SK-N-SH treated with all-trans-retinoic acid at 6 μM for 48 hours (cell line): ENCODE results near the gene HEPACAM2.

Source experiments
- ARNTL ChIP-seq: fragments of 450-650 bp; formaldehyde crosslinking; IDR thresholded peaks from 2 replicates; pipeline ENCODE4 v1.5.0; 2020; ENCODE audit warnings: low read depth, mild to moderate bottlenecking, moderate library complexity, borderline replicate concordance
- CREB5 ChIP-seq: fragments of 250-450 bp; sonication (Bioruptor Pico); IDR thresholded peaks from 2 replicates; pipeline ENCODE4 v1.5.1; 2020; ENCODE audit warnings: low read depth, mild to moderate bottlenecking, moderate library complexity
- CSRNP3 ChIP-seq: fragments of 250-450 bp; sonication (Bioruptor Pico); IDR thresholded peaks from 2 replicates; pipeline ENCODE4 v1.5.1; 2021; ENCODE audit warnings: mild to moderate bottlenecking, moderate library complexity
- ESRRG ChIP-seq: fragments of 250-450 bp; sonication (Bioruptor Pico); IDR thresholded peaks from 2 replicates; pipeline ENCODE4 v1.6.1; 2021; ENCODE audit warnings: mild to moderate bottlenecking
- GLIS3 ChIP-seq: fragments of 250-450 bp; sonication (Bioruptor Pico); IDR thresholded peaks from 2 replicates; pipeline ENCODE4 v1.5.0; 2020; ENCODE audit warnings: mild to moderate bottlenecking, moderate library complexity
- PATZ1 ChIP-seq: fragments of 250-450 bp; sonication (Bioruptor Pico); IDR thresholded peaks from 2 replicates; pipeline ENCODE4 v1.8.0; 2020; ENCODE audit warnings: mild to moderate bottlenecking, moderate library complexity, borderline replicate concordance
- POU6F1 ChIP-seq: fragments of 250-450 bp; sonication (Bioruptor Pico); IDR thresholded peaks from 2 replicates; pipeline ENCODE4 v1.8.0; 2021; ENCODE audit warnings: low read depth, mild to moderate bottlenecking, moderate library complexity, borderline replicate concordance
- RARB ChIP-seq: fragments of 250-450 bp; sonication (Bioruptor Pico); IDR thresholded peaks from 2 replicates; pipeline ENCODE4 v1.8.0; 2021; ENCODE audit warnings: mild to moderate bottlenecking, moderate library complexity
- SNAI2 ChIP-seq: fragments of 250-450 bp; sonication (Bioruptor Pico); IDR thresholded peaks from 2 replicates; pipeline ENCODE4 v1.5.0; 2020; ENCODE audit warnings: mild to moderate bottlenecking, moderate library complexity
- TCF4 ChIP-seq: fragments of 250-450 bp; sonication (Bioruptor Pico); IDR thresholded peaks from 2 replicates; pipeline ENCODE4 v1.8.0; 2021; ENCODE audit warnings: mild to moderate bottlenecking, moderate library complexity, borderline replicate concordance
- TOX ChIP-seq: fragments of 250-450 bp; sonication (Bioruptor Pico); IDR thresholded peaks from 2 replicates; pipeline ENCODE4 v1.8.0; 2021; ENCODE audit warnings: mild to moderate bottlenecking, moderate library complexity, borderline replicate concordance
- ZFP3 ChIP-seq: fragments of 250-450 bp; sonication (Bioruptor Pico); IDR thresholded peaks from 2 replicates; pipeline ENCODE4 v1.5.0; 2020; ENCODE audit warnings: mild to moderate bottlenecking, moderate library complexity
- ZFP30 ChIP-seq: fragments of 450-650 bp; formaldehyde crosslinking; IDR thresholded peaks from 2 replicates; pipeline ENCODE4 v1.5.0; 2022; ENCODE audit warnings: mild to moderate bottlenecking, moderate library complexity
- ZNF70 ChIP-seq: fragments of 450-650 bp; formaldehyde crosslinking; IDR thresholded peaks from 2 replicates; pipeline ENCODE4 v1.5.0; 2020; ENCODE audit warnings: mild to moderate bottlenecking, moderate library complexity

- no peak for TF ChIP-seq TOX
- no peak for TF ChIP-seq ZNF70 (CRISPR knock-in tag)
- no peak for TF ChIP-seq TCF4 (CRISPR knock-in tag)
- TF ChIP-seq ESRRG (CRISPR knock-in tag): no peak
- no peak for TF ChIP-seq ZFP30 (CRISPR knock-in tag)
- TF ChIP-seq CREB5 (CRISPR knock-in tag): no peak
- TF ChIP-seq PATZ1: no peak
- no peak for TF ChIP-seq ARNTL
- TF ChIP-seq POU6F1 (CRISPR knock-in tag): no peak
- no peak for TF ChIP-seq ZFP3 (CRISPR knock-in tag)
- no peak for TF ChIP-seq RARB (CRISPR knock-in tag)
- no peak for TF ChIP-seq SNAI2 (CRISPR knock-in tag)
- no peak for TF ChIP-seq GLIS3 (CRISPR knock-in tag)
- no peak for TF ChIP-seq CSRNP3
Measured at GRCh38 chr7:93249491-93250148, 23.4 kb upstream of the HEPACAM2 start.
